ENCODE results near the gene GRK4.
"Not testable (repeated sequence)": the region's sequence is repeated elsewhere in the genome, so short reads cannot be mapped to it uniquely, and the experiment has no call there.

GRK4 gene

DNA sequence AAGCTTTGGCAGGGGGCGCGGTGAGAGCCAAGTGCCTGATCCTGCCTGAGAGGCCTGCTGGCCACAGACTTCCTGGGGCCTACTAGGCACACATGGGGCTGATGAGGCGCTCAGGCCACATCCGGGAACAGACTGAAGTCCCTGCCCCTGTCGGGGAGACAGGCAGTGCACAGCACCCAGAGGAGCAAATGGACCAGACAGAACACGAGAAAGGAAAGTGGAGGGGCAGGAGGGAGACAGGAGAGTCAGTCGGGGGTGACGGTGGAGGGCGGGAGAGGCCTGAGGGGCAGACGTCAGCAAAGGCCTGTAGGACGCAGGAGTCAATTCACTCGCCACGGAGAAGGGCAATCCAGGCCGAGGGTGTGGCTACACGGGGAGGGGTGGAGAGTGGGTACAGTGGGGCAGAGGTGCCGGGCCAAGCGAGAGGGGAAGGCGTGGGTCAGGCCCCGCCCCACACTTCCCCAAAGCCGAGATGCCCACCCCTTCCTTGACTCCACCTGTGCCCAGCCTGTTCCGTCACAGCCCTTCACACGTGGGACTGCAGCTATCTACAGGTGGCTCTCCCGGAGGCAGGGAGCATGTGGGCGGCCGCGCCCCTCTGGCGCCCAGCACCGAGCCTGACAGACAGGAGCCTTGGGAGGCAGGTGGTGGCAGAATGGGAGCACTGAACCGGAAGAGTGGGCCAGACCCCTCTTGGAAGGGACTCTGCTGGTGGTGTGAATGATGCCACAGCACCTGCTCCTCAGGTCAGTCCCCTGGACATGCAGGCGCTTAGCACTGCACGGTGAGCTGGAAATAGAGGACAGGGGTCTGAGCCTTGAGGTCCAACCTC is 20.6 kb upstream of the GRK4 start:
- no peak for DNase-seq

GRCh38 chr4:2943364-2944090 is 19.8 kb upstream of the GRK4 start:
- no peak for DNase-seq

DNA sequence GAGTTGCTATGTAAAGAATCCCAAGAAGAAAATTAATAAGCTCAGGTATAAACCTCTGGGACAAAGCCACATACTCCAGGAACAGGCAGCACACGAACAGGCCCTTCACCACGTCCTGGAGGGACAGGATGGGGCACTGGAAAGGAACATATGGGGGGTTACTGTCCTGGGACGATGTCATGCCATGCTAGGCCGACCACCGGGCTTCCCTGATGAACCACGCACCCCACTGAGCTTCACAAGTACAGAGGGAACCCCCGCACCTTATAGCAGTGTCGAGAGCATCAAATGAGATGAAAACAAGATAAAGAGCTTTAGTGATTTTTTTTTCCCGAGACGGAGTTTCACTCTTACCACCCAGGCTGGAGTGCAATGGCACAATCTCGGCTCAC is 19.3 kb upstream of the GRK4 start:
- no peak for DNase-seq

DNA sequence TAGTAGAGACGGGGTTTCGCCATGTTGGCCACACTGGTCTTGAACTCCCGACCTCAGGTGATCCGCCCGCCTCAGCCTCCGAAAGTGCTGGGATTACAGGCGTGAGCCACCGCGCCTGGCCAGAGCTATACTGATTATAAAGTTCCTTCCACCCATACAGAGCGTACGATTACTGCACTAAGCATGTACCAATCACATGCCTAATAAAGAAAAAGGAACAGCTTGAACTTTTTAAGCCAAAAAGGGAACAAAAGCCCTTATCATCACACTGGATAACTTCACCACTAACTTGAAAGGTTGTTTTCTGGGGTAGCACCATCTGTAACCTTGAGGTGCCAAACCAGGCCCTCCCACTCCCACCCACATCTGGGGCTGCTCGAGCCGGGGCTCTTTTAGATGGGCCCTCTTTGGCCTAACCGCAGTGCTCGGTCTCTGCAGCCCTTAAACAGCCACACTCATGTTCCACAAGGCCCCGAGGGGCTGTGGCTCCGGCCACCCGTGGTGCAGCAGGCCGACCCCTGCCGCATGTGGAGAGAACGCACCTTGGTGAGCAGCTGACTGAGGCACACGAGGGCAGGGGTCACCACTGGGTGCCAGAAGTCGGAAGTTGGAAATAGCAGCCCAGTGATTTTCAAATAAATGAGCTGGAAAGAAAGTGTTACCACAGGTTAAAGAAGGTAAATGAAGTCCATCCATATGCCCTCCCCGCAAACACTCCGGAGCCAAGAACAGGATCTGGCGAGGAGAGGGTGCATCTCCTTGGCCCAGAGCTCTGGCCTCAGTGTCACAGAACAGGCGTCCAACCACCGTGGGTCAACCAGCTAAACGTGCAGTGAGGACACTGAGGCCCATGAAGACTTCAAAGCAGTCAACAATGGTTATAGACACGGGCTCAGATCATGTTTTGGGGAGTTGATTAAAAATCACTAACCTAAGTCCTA is 18.5 kb upstream of the GRK4 start:
- DNase-seq = no peak

GRCh38 chr4:2945619-2946604 is 17.5 kb upstream of the GRK4 start:
- DNase-seq = not testable (repeated sequence)

GRCh38 chr4:2946812-2947600 is 16.4 kb upstream of the GRK4 start:
- DNase-seq = no peak

DNA sequence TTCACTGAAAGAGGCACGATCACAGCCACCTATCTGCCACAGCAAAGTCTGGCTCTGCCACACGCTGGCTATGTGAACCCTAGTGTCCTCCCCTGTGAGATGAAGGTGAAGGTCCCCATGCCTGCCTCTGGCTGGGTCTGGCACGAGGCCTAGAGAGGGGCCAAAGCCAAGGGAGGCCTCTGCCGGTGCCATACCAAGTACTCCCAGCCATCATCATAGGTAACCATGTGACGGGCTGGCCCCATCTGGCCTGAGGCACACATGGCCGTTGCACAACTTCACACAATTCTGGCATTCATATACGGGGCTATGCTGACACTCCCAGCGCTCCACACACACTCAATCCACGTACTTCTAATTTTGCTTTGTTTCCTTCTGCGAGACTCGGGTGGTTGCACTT is 15.4 kb upstream of the GRK4 start:
- DNase-seq = no peak

DNA sequence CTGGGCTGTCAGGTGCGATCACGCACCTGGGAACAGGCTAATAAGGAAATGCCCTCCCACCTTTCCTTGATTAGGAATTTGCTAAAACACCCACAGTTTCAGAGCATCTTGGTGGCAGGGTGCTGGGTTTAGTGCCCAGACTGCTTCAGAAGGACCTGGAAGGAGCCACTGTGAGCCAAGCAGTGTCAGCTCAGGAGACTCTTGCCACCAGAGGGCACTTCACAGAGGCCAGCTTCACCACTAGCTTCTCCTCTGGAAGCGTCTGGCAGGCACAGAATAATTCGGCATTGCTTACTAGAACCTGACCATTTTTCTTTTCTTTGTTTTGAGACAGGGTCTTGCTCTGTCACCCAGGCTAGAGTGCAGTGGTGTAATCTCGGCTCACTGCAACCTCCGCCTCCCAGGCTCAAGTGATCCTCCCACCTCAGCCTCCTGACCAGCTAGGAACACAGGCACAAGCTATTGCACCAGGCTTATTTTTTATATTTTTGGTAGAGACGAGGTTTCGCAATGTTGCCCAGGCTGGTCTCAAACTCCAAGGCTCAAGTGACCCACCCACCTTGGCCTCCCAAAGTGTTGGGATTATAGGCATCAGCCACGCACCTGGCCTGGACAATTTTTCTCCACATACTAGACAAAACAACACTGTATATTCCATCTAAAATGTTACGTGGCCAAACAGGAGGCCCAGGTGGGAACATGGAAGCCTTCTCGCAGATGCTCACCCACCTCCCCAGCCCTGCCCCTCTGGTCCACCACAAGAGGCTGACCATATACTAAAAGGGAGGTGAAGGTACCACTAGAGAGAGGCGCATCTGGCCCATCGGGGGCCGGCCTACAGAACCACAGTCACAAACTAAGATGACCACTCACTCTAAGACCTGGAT is 14.2 kb upstream of the GRK4 start:
- DNase-seq = no peak

GRCh38 chr4:2949782-2950125 is 13.6 kb upstream of the GRK4 start:
- DNase-seq = no peak

GRCh38 chr4:2950221-2950989 is 13.0 kb upstream of the GRK4 start:
- no peak for DNase-seq

- no peak for DNase-seq
Observed at GRCh38 chr4:2953496-2953895, 9.9 kb upstream of the GRK4 start.

- DNase-seq = peak; percentile 53
Observed at GRCh38 chr4:2954358-2955185, 8.8 kb upstream of the GRK4 start.

- DNase-seq = not testable (repeated sequence)
Observed at GRCh38 chr4:2955186-2956044, 8.0 kb upstream of the GRK4 start.

DNA sequence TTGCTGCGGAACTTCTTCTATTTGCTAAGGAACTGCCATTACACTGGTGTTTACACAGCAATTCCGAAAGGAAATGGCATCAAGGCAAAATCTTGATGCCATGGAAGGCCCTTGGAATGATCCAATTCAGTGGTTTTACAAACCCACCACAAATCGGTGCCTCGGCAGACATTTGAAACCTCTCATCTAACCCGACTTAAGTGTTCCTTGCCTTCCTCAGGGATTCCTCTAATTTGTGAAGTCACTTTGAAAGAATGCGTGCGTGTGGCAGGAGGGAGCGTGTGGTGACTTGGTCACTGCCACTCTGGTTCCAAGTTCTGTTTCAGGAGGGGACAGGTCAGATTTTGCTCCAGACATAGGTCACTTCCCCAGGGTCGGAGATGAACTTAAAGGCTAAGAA is 4.9 kb upstream of the GRK4 start:
- DNase-seq = no peak

GRCh38 chr4:2960450-2960849 is 2.9 kb upstream of the GRK4 start:
- DNase-seq = not testable (repeated sequence)

- DNase-seq = no peak
Observed at GRCh38 chr4:2961421-2961810, 2.0 kb upstream of the GRK4 start.

DNA sequence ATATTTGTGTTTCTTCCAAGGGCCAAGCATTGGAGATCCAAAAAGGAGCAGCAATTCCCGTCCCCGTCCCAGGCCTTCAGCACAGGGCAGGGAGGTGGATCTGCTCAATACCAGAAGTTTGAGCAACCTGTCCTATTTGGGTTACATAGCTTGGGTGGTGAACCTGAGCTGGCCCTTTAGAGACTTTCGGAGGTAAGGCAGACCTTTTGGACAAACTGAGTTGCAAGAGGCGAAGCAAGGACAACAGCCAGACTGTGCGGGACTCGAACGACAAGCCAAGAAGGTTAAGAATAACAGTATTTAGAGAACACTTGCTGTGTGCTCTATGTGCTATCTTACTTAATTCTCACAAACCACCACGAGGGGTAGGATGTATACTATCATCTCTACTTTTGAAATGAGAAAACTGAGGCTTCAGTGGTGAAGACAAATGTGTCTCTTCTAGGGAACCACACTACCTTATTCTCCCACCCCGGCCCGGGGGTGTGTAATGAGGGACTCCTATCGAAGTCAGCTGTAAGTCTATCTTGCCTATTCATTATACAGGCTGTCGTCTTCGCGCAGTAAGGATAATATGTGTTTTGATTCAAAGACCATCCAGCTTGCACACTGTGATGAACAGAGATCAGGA is 1.4 kb upstream of the GRK4 start:
- DNase-seq = no peak
